ENCODE data around the gene KCNA10.

The KCNA10 gene

DNA sequence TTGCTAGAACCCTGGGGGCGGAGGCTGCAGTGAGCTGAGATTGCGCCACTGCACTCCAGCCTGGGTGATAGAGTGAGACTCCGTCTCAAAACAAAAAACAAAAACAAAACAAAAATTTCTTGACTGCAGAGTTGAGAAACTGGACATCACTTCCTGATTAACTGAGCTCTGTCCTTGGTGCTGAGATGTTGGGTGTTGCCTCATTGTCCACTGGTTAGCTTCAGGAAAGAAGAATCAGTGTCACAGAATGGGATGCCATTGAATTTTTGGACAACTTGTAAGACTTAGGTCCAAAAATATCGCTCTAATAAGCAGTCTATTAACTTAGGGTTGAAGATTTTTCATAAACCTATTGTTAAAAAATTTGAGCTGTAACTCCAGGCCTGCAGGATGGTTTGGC lies 23.8 kb upstream of the KCNA10 start:
- Histone ChIP-seq H3F3A (ENCODE audit: control insufficient read depth, insufficient read depth) (no peaks in the 10 kb centered on the region), H3K4me3 (ENCODE audit: low read length) (no peak overlapping the region), H3K36me3 (ENCODE audit: control insufficient read depth, low read length) (no peaks in the 10 kb centered on the region), H4K20me1 (ENCODE audit: control insufficient read depth, insufficient read depth, low read depth, low read length) (no peaks in the 10 kb centered on the region), H3K4me1 (ENCODE audit: control insufficient read depth, low read length) (no peaks in the 10 kb centered on the region), H3K9me2 (replicated peaks; ENCODE audit: control insufficient read depth, low read length) (no peaks in the 10 kb centered on the region), H3K27ac (ENCODE audit: low read depth, low read length) (no peak overlapping the region), H3K4me2 (ENCODE audit: low read length) (no peak overlapping the region), H3K27me3 (ENCODE audit: control insufficient read depth, low read length) (peaks cover 8% of the 10 kb centered on the region; the same call in 1 of the 2 replicates), H3K79me2 (ENCODE audit: control insufficient read depth, low read length) (no peaks in the 10 kb centered on the region), H3K9me3 (ENCODE audit: control insufficient read depth, insufficient read depth, low read length) (no peaks in the 10 kb centered on the region)
- TF ChIP-seq, protein P1, sequence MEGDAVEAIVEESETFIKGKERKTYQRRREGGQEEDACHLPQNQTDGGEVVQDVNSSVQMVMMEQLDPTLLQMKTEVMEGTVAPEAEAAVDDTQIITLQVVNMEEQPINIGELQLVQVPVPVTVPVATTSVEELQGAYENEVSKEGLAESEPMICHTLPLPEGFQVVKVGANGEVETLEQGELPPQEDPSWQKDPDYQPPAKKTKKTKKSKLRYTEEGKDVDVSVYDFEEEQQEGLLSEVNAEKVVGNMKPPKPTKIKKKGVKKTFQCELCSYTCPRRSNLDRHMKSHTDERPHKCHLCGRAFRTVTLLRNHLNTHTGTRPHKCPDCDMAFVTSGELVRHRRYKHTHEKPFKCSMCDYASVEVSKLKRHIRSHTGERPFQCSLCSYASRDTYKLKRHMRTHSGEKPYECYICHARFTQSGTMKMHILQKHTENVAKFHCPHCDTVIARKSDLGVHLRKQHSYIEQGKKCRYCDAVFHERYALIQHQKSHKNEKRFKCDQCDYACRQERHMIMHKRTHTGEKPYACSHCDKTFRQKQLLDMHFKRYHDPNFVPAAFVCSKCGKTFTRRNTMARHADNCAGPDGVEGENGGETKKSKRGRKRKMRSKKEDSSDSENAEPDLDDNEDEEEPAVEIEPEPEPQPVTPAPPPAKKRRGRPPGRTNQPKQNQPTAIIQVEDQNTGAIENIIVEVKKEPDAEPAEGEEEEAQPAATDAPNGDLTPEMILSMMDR (IDR thresholded peaks at IDR 0.05; ENCODE audit: low read depth, low read length, poor library complexity, severe bottlenecking), result no peak
- TF ChIP-seq EZH2phosphoT487 (IDR thresholded peaks at IDR 0.05; ENCODE audit: borderline replicate concordance, low read length), result no peak

DNA sequence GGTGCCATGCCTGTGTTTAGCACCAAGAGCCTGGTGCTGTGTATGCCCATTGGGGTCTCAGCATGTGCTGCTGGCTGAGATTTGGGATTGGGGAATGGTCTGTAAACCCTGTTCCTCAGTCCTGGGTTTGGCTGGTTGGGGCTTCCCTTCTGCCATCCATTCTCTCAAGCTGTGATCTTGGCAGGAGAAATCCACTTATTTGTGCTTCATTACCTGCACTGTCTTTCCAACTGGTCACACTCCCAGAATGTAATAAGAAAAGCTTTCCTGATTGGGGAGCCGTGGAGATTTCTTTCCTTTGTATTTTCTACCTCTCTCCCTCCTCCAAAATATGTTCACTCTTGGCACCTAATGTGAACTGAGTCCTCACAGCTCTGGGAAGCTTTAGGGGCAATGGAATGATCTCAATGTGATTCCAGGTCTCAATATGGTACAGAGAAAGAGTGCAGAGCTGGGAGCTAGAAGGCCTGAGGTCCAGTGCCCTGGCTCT lies 23.0 kb upstream of the KCNA10 start:
- Histone ChIP-seq H3F3A (ENCODE audit: control insufficient read depth, insufficient read depth) (no peaks in the 10 kb centered on the region), H3K79me2 (ENCODE audit: control insufficient read depth, low read length) (no peaks in the 10 kb centered on the region), H3K4me1 (ENCODE audit: control insufficient read depth, low read length) (no peaks in the 10 kb centered on the region), H3K36me3 (ENCODE audit: control insufficient read depth, low read length) (no peaks in the 10 kb centered on the region), H3K9me3 (ENCODE audit: control insufficient read depth, insufficient read depth, low read length) (no peaks in the 10 kb centered on the region), H3K4me3 (ENCODE audit: low read length) (no peak overlapping the region), H3K27ac (ENCODE audit: low read depth, low read length) (no peak overlapping the region), H3K9me2 (replicated peaks; ENCODE audit: control insufficient read depth, low read length) (no peaks in the 10 kb centered on the region), H3K27me3 (ENCODE audit: control insufficient read depth, low read length) (peaks cover 8% of the 10 kb centered on the region; the same call in 1 of the 2 replicates), H3K4me2 (ENCODE audit: low read length) (no peak overlapping the region), H4K20me1 (ENCODE audit: control insufficient read depth, insufficient read depth, low read depth, low read length) (no peaks in the 10 kb centered on the region)
- TF ChIP-seq, protein P1 (IDR thresholded peaks at IDR 0.05; ENCODE audit: low read depth, low read length, poor library complexity, severe bottlenecking), result no peak

DNA sequence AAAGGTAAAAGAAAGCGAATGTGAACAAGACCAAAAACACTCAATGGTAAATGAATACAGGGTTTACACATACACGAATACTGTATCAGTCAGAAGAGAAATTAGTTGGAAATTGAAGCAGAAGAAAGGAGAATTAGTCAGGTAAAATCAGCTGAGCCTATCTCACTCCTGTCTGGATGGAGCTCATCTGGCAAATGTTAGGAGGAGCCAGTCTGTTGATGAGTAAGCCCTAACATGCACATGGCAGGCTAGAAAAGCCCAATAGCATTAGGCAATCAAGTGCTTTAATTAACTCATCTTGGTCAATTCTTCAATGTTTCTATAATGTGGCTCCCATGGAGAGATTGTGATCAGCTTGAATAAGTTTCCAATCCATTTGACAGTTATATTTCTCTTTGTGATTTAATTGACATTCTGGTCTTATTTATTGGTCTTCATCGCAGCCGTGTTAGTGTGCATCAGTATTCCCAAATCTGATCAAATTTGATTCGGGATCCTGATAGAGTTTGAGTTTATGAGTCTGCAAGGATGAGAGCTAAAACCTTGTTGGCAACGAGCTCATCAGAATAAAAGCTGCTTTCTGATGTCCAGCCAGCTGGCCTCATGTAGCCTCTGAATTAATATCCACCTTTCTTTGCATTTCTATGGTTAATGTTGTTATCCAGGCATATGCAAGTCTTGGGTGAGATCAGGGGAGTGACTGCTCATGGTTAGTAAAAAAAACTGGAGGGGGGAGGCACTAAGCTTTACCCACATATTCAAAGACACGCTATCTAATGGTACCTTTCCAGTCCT lies 22.1 kb upstream of the KCNA10 start:
- Histone ChIP-seq H3F3A (ENCODE audit: control insufficient read depth, insufficient read depth) (no peaks in the 10 kb centered on the region), H3K9me3 (ENCODE audit: control insufficient read depth, insufficient read depth, low read length) (no peaks in the 10 kb centered on the region), H3K4me1 (ENCODE audit: control insufficient read depth, low read length) (no peaks in the 10 kb centered on the region), H4K20me1 (ENCODE audit: control insufficient read depth, insufficient read depth, low read depth, low read length) (no peaks in the 10 kb centered on the region), H3K4me3 (ENCODE audit: low read length) (no peak overlapping the region), H3K9me2 (replicated peaks; ENCODE audit: control insufficient read depth, low read length) (no peaks in the 10 kb centered on the region), H3K27me3 (ENCODE audit: control insufficient read depth, low read length) (peaks cover 8% of the 10 kb centered on the region; the same call in 1 of the 2 replicates), H3K36me3 (ENCODE audit: control insufficient read depth, low read length) (no peaks in the 10 kb centered on the region), H3K4me2 (ENCODE audit: low read length) (no peak overlapping the region), H3K79me2 (ENCODE audit: control insufficient read depth, low read length) (no peaks in the 10 kb centered on the region), H3K27ac (ENCODE audit: low read depth, low read length) (no peak overlapping the region)
- TF ChIP-seq, protein P1 (IDR thresholded peaks at IDR 0.05; ENCODE audit: low read depth, low read length, poor library complexity, severe bottlenecking), result no peak
- TF ChIP-seq EZH2phosphoT487 (IDR thresholded peaks at IDR 0.05; ENCODE audit: borderline replicate concordance, low read length), result no peak

All from DOHH2 (cell line).